ENCODE results near the gene FEZF2.

FEZF2 gene

GRCh38 chr3:62323241-62323640, 50.1 kb downstream of the FEZF2 start:
- no peak for DNase-seq
